ENCODE measurements around the gene NCOR2. TPM values are rescaled to one million over a fixed set of nuclear protein-coding genes. Genes with fewer than 3 reads are reported as not detected.

The NCOR2 gene
- total and polyA plus RNA-seq, 10 of the 15 experiments (the other 5 are each of a cell fraction or from before 2014, with no cell fraction given): 0.43 to 179 (median 14.9) TPM

GRCh38 chr12:124542021-124542949 is 25.1 kb downstream of the NCOR2 start:
- FAIRE-seq (no peak), ATAC-seq (no peak), DNase-seq (ENCODE audit: low read depth, low spot score) (no peak)
- Histone ChIP-seq H3K27me3 (replicated peaks in 1 of 2; ENCODE audit: control insufficient read depth in 2 of 2, insufficient read depth in 2 of 2, low read length in 1 of 2) (no peaks in the 10 kb centered on the region), H2AFZ (ENCODE audit: control insufficient read depth, low read depth, low read length) (no peak overlapping the region), H3K79me2 (ENCODE audit: control insufficient read depth, insufficient read depth, low read length) (peaks cover 75% of the 10 kb centered on the region), H3K4me2 (ENCODE audit: control insufficient read depth, insufficient read depth) (no peak overlapping the region), H3K4me3 (no peak overlapping the region), H3K36me3 (ENCODE audit: control insufficient read depth in 2 of 2, insufficient read depth in 2 of 2, low read length in 1 of 2) (peaks cover 0 to 4% of the 10 kb centered on the region in 2 experiments; a peak in 3 of 4 replicates), H3K27ac (ENCODE audit: control insufficient read depth, insufficient read depth) (no peak overlapping the region), H4K20me1 (ENCODE audit: control insufficient read depth, insufficient read depth) (peaks cover 2% of the 10 kb centered on the region; the same call in 1 of the 2 replicates), H3K9me3 (replicated peaks; ENCODE audit: control insufficient read depth, insufficient read depth, low read length) (no peaks in the 10 kb centered on the region), H3K4me1 (ENCODE audit: control insufficient read depth, insufficient read depth, low read length) (peaks cover 50% of the 10 kb centered on the region), H3K9ac (ENCODE audit: control insufficient read depth, insufficient read depth, low read length) (no peak overlapping the region)
- ChIA-PET CTCF (no interaction called here), POLR2A (no interaction called here), RAD21 (ENCODE audit: unreplicated experiment) (no interaction called here), SMC1A (ENCODE audit: uncharacterized antibody, unreplicated experiment) (no interaction called here)
- 93% methylated on average over 28 of the region's 28 CpGs for WGBS (ENCODE audit: insufficient coverage, insufficient replicate concordance, low lambda C conversion rate, missing lambda C conversion rate)
- in situ Hi-C loops (cut with MboI): no loop called here
- no TSS peak for BruUV-seq (replicated peaks)
- intact Hi-C loops (cut with micrococcal nuclease; ENCODE audit: unreplicated experiment): no loop called here
- TF ChIP-seq EED (IDR thresholded peaks at IDR 0.05; ENCODE audit: low read depth) (no peak), BCL3 (IDR thresholded peaks at IDR 0.05; ENCODE audit: borderline replicate concordance, insufficient read depth, low read depth, low read length, poor library complexity, severe bottlenecking) (no peak), ZBTB40 (IDR thresholded peaks at IDR 0.05; ENCODE audit: borderline replicate concordance) (no peak), POLR2A (IDR thresholded peaks at IDR 0.05; ENCODE audit: low read depth, low read length) (no peak), NKRF (conservative IDR thresholded peaks at IDR 0.05) (no peak), ASH2L (IDR thresholded peaks at IDR 0.05; ENCODE audit: borderline replicate concordance, low read depth) (no peak), PAX5 (IDR thresholded peaks at IDR 0.05; ENCODE audit: borderline replicate concordance, low read depth, low read length) (no peak), HDGF (IDR thresholded peaks at IDR 0.05) (no peak), CREB1 (IDR thresholded peaks at IDR 0.05; ENCODE audit: low read depth) (no peak), SMC3 (IDR thresholded peaks at IDR 0.05; ENCODE audit: borderline replicate concordance, low read length) (no peak), NFIC (IDR thresholded peaks at IDR 0.05; ENCODE audit: low read depth, low read length) (no peak), KLF5 (IDR thresholded peaks at IDR 0.05; ENCODE audit: partially characterized antibody) (no peak), BRCA1 (IDR thresholded peaks at IDR 0.05; ENCODE audit: low read depth, low read length) (no peak)
